Kidney (tissue), 14 donors: ENCODE data around the gene MLF1. TPM values are rescaled to one million over a fixed set of nuclear protein-coding genes. Genes with fewer than 3 reads are reported as not detected.
A peak's percentile ranks its signal among the peaks of the same experiment; 100 is the strongest.

Experiments used
- DNase-seq, 5 donors: peaks; one replicate each; pipeline ENCODE4 v3.0.0-alpha.2; 2013 to 2020
- FAIRE-seq: peaks from 2 replicates; lab custom pipeline; 2012; peaks lifted over from hg19 to GRCh38; lab: Jason Lieb, UNC
- H3K27ac ChIP-seq, 2 donors: one replicate each; pipeline ENCODE4 v1.7.0; 2013; ENCODE audit warnings: low read depth in 2 of 2, low read length in 2 of 2, inconsistent platforms in 1 of 2
- H3K27me3 ChIP-seq: one replicate; pipeline ENCODE4 v1.7.1; 2013; ENCODE audit warnings: low read length, inconsistent platforms; ENCODE audit not compliant: control insufficient read depth, insufficient read depth
- H3K36me3 ChIP-seq, 3 donors: one replicate each; pipeline versions ENCODE4 v1.7.0 to v1.7.1; 2013; ENCODE audit warnings: low read length in 3 of 3, control low read depth in 1 of 3, inconsistent platforms in 1 of 3; ENCODE audit not compliant: insufficient read depth in 3 of 3, control insufficient read depth in 2 of 3
- H3K4me1 ChIP-seq, 3 donors: one replicate each; pipeline versions ENCODE4 v1.7.0 to v1.7.1; 2013; ENCODE audit warnings: low read length in 3 of 3, inconsistent platforms in 1 of 3, low read depth in 1 of 3; ENCODE audit not compliant: control insufficient read depth in 2 of 3, insufficient read depth in 2 of 3
- H3K4me3 ChIP-seq, 3 donors: one replicate each; pipeline versions ENCODE4 v1.7.0 to v1.8.1; 2013; ENCODE audit warnings: low read length in 3 of 3, control low read depth in 1 of 3, inconsistent platforms in 1 of 3
- H3K9ac ChIP-seq, 3 donors: one replicate each; pipeline versions ENCODE4 v1.7.0 to v1.7.1; 2013; ENCODE audit warnings: low read length in 3 of 3, control low read depth in 1 of 3, inconsistent platforms in 1 of 3
- H3K9me3 ChIP-seq, 3 donors: one replicate each; pipeline versions ENCODE4 v1.7.0 to v1.7.1; 2013; ENCODE audit warnings: low read length in 3 of 3, control low read depth in 1 of 3, inconsistent platforms in 1 of 3; ENCODE audit not compliant: control insufficient read depth in 2 of 3, insufficient read depth in 1 of 3
- intact Hi-C: fragments of 100-400 bp; cut with DNase I; formaldehyde crosslinking; loops from one replicate; pipeline ENCODE4 v1.11.1; 2022
- polyA plus RNA-seq: library from polyadenylated mRNA; stranded (reverse); fragments of 350-450 nt; fragmentation: Illumina TruSeq; extraction: RNeasy Lipid Tissue Mini Kit (QIAGEN cat#74804); gene quantifications from one replicate; pipeline ENCODE4 v1.2.3, GENCODE V29; 2014; ENCODE audit warnings: low read depth, low replicate concordance; ENCODE audit not compliant: insufficient read depth
- total RNA-seq: library from RNA; stranded (reverse); fragmentation: NEBNext Ultra II Directional; extraction: Animal tissue kit (Norgen Biotek cat#: 25700); gene quantifications from one replicate; pipeline ENCODE4 v1.2.1, GENCODE V29; 2021
- TF ChIP-seq, protein P1 (sequence below): IDR thresholded peaks from 3 replicates; pipeline ENCODE4 v1.5.1; 2012; ENCODE audit warnings: mild to moderate bottlenecking, moderate library complexity, borderline replicate concordance; ENCODE audit not compliant: insufficient read depth; ENCODE audit errors: extremely low read depth
- donor health status: control.
- donor health status: control.
- donor health status: control.
- donor health status: control.
- donor health status: control.
- donor health status: DM: yes; HTN: yes; CAD: no.
- donor health status: Normal renal cell carcinoma (clear cell type).

MLF1 gene
- total and polyA plus RNA-seq, 2 donors from 2014 or later, result 16.9 to 30.0 TPM

DNA sequence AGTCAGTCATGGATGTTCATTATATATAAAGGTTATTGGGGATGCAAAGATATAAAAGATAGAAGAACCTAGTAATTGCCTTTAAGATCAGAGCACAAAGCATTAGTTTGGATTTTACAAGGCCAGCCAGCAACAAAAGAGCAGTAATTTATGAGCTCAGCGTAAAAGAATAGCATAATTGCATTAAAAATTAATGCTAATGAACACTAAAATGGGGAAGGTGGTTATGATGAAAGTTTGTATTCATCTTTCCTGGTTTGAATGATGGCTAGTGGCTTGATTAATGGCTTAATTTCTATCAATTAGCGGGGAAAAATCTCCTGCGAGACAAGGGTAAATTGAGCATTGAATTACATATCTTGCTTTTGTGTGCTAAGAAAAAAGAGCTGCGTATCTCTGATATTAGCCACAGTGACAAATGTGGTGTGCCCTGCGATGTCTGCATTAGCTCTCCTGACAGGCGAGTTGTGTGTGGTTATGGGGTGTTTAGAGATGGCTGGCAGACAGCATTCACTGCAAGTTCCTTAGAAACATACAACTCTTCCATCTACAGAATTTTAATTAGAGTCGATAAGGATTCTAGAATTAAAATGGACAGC, 42.8 kb upstream of the MLF1 start:
- TF ChIP-seq, protein P1, sequence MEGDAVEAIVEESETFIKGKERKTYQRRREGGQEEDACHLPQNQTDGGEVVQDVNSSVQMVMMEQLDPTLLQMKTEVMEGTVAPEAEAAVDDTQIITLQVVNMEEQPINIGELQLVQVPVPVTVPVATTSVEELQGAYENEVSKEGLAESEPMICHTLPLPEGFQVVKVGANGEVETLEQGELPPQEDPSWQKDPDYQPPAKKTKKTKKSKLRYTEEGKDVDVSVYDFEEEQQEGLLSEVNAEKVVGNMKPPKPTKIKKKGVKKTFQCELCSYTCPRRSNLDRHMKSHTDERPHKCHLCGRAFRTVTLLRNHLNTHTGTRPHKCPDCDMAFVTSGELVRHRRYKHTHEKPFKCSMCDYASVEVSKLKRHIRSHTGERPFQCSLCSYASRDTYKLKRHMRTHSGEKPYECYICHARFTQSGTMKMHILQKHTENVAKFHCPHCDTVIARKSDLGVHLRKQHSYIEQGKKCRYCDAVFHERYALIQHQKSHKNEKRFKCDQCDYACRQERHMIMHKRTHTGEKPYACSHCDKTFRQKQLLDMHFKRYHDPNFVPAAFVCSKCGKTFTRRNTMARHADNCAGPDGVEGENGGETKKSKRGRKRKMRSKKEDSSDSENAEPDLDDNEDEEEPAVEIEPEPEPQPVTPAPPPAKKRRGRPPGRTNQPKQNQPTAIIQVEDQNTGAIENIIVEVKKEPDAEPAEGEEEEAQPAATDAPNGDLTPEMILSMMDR, result no peak
- no peaks in the 10 kb centered on the region for H3K4me1 ChIP-seq
- no peak for FAIRE-seq
- H3K4me3 ChIP-seq, result no peak overlapping the region
- H3K36me3 ChIP-seq, result no peaks in the 10 kb centered on the region
- H3K9me3 ChIP-seq, result peaks cover 0 to 3% (median 0%) of the 10 kb centered on the region in 3 donors
- no peak overlapping the region for H3K9ac ChIP-seq
- intact Hi-C loops, result no loop called here
- no peak for DNase-seq
- no peak overlapping the region for H3K27ac ChIP-seq
- H3K27me3 ChIP-seq, result no peaks in the 10 kb centered on the region

DNA sequence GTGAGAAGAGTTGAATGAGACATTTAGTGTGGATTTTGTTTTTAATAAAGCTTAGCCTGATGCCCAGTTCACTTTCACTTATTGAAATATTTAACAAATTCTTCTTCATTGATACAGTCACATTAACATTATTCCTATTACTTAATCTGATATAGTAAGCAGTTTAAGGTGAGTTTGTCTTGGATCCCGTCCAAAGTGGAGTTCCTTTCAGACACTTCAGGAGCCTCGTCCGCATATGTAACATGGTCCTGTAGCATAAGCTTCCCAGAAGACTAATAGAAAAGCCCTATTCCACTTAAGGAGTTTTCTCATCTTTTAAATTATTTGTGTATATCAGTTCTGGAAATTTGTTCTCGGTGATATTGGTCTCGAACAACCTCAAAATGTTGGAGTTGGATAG, 39.7 kb upstream of the MLF1 start:
- H3K36me3 ChIP-seq, result no peaks in the 10 kb centered on the region
- FAIRE-seq (no peak), DNase-seq (peak in 1 of 5 donors; percentile 4)
- no peak overlapping the region for H3K27ac ChIP-seq
- no peaks in the 10 kb centered on the region for H3K27me3 ChIP-seq
- intact Hi-C loops, result no loop called here
- TF ChIP-seq, protein P1, result no peak
- no peaks in the 10 kb centered on the region for H3K4me1 ChIP-seq
- no peak overlapping the region for H3K9ac ChIP-seq
- no peak overlapping the region for H3K4me3 ChIP-seq
- H3K9me3 ChIP-seq, result no peaks in the 10 kb centered on the region

DNA sequence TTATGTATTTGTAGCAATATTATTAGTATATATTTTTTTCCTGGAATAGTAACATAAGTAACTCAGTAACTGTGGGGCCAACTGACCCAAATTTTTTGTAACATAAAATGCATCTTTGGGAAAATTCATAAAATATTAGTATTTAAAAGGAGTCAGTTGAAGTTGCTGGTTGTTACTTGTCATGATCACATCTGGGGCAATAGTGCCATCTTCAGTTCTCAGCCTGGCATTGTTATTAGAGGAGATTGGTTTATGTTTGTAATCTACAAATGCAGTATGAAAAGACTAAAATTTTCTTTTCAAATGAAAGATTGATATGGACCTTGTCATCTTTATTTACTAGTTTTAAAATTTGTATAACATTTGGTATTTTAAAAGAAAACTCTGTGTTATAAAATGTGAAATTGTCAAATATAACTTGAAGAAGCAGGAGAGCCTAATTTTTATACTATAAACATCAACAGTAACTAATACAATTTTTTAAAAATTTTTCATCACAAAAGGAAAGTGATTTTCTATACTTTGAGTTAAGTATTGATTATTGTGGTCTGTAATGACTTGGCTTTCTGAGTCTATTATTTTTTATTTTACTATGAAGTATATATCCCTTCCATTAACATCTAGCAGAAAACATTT, 38.8 kb upstream of the MLF1 start:
- peak in 2 of 5 donors; percentile 44 to 51 for DNase-seq
- no peak overlapping the region for H3K9ac ChIP-seq
- TF ChIP-seq, protein P1, result peak; percentile 52
- peak; percentile 85 for FAIRE-seq
- H3K36me3 ChIP-seq, result no peaks in the 10 kb centered on the region
- H3K9me3 ChIP-seq, result no peaks in the 10 kb centered on the region
- intact Hi-C loops, result no loop called here
- H3K27me3 ChIP-seq, result no peaks in the 10 kb centered on the region
- H3K4me3 ChIP-seq, result no peak overlapping the region
- H3K27ac ChIP-seq, result no peak overlapping the region
- no peaks in the 10 kb centered on the region for H3K4me1 ChIP-seq

DNA sequence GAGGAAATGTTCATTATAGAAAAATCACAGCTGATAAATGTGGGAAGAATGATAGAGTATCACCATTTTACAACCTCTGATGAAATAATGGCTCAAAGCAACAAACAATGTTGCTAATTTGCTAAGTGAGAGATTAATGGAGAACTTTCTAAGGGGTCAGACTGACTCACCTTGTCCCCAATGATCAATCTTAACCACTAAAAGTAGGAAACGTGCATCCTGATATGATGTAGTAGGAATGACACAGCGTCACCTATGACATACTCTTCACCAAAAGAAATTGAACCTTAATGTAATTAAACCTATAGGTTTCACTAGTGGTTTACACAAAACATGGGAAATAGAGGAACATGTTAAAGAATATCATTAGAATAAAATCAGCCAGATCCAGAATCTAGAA, 35.1 kb upstream of the MLF1 start:
- FAIRE-seq (no peak), DNase-seq (no peak)
- no peaks in the 10 kb centered on the region for H3K4me1 ChIP-seq
- no peak overlapping the region for H3K27ac ChIP-seq
- no peak overlapping the region for H3K4me3 ChIP-seq
- H3K27me3 ChIP-seq, result no peaks in the 10 kb centered on the region
- intact Hi-C loops, result no loop called here
- TF ChIP-seq, protein P1, result no peak
- no peak overlapping the region for H3K9ac ChIP-seq
- no peaks in the 10 kb centered on the region for H3K9me3 ChIP-seq
- H3K36me3 ChIP-seq, result no peaks in the 10 kb centered on the region
